COLO668 (cell line): ENCODE results near the gene DEFB129.
"Not testable (repeated sequence)": the region's sequence is repeated elsewhere in the genome, so short reads cannot be mapped to it uniquely, and the experiment has no call there.

Experiments used
- DNase-seq: peaks from one replicate; lab custom pipeline; 2025; ENCODE audit not compliant: unreplicated experiment; lab: John Stamatoyannopoulos, UW

DEFB129 gene

GRCh38 chr20:226958-227357 lies at the start of gene DEFB129:
TSS of gene DEFB129 (plus strand) at chr20:227258. CDS start at chr20:227289, 31 bp downstream.
- no peak for DNase-seq

- DNase-seq, result no peak
Measured at GRCh38 chr20:184288-184687, 42.8 kb upstream of the DEFB129 start.

- no peak for DNase-seq
Measured at GRCh38 chr20:187733-188132, 39.3 kb upstream of the DEFB129 start.

GRCh38 chr20:189611-190010 lies 37.4 kb upstream of the DEFB129 start, which contains the start of gene DEFB128:
TSS of gene DEFB128 (minus strand) at chr20:189711. CDS start at chr20:189623, 88 bp downstream.
- no peak for DNase-seq

GRCh38 chr20:198225-198624 lies 28.8 kb upstream of the DEFB129 start:
- DNase-seq, result no peak

- DNase-seq, result no peak
Measured at GRCh38 chr20:199996-200395, 27.1 kb upstream of the DEFB129 start.

GRCh38 chr20:203630-204029 lies 23.4 kb upstream of the DEFB129 start:
- DNase-seq, result not testable (repeated sequence)

GRCh38 chr20:208942-209566 lies 18.0 kb upstream of the DEFB129 start:
- peak; percentile 8 for DNase-seq

- no peak for DNase-seq
Measured at GRCh38 chr20:210809-211502, 16.1 kb upstream of the DEFB129 start.

GRCh38 chr20:214383-214782 lies 12.7 kb upstream of the DEFB129 start:
- DNase-seq, result no peak

- DNase-seq, result no peak
Measured at GRCh38 chr20:215796-216195, 11.3 kb upstream of the DEFB129 start.

- no peak for DNase-seq
Measured at GRCh38 chr20:217266-217665, 9.8 kb upstream of the DEFB129 start.

- no peak for DNase-seq
Measured at GRCh38 chr20:219290-220115, 7.6 kb upstream of the DEFB129 start.

- no peak for DNase-seq
Measured at GRCh38 chr20:221258-221830, 5.7 kb upstream of the DEFB129 start.

GRCh38 chr20:225879-226278 lies 1.2 kb upstream of the DEFB129 start:
- not testable (repeated sequence) for DNase-seq

GRCh38 chr20:227439-228105 lies 514 bp downstream of the DEFB129 start:
- no peak for DNase-seq

- no peak for DNase-seq
Measured at GRCh38 chr20:235891-236290, 8.8 kb downstream of the DEFB129 start.

GRCh38 chr20:237489-237888 lies 10.4 kb downstream of the DEFB129 start:
- no peak for DNase-seq

GRCh38 chr20:237929-238328 lies 10.9 kb downstream of the DEFB129 start:
- DNase-seq, result no peak

- no peak for DNase-seq
Measured at GRCh38 chr20:242905-243304, 15.8 kb downstream of the DEFB129 start.

- no peak for DNase-seq
Measured at GRCh38 chr20:251354-251753, 24.3 kb downstream of the DEFB129 start.
